D341Med (cell line): Measurements from ENCODE around the gene CDHR5.

Source experiments
- DNase-seq: peaks from one replicate; pipeline ENCODE4 v3.0.0; 2012; ENCODE audit warnings: low spot score

Gene CDHR5

DNA sequence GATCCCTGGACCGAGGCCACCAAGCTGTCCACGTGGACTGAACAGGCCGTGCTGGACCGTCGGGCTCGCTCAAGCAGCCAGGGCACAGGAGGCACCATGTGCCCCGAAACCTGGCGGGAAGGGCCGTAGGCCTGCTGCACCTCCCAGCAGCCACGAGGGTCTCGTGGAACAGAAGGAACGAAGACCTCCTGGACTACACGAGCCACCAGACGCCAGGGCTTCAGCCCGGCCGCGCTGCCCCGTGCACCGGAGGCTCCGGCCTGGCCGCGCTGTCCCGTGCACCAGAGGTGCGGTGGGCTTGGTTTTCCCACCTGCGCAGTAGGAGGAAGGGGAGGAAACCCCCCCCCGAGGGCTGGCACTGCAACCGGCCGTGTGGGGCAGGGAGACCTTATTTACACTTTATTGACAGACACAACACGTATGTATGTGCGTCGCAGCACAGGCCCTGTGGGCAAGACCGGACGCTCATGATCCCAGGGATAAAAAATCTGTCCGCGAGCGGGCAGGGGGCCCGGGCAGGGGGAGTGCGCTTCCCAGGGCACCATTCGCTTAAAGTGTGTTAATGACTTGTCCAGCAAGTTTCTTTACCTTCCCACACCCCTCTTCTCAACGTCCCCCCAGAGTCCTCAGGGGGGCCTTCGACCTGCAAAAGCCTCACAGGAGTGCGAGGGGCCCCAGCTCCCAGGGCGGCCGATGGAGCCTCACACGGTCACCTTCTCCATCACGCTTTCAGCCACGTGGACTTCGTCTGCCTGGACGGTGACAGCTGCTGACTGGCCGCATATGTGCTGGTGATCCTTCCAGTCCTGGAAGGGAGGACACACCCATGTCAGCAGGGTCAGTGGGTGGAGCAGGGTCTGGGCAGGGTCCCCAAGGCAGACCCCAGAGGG is 19.3 kb upstream of the CDHR5 start:
- DNase-seq: peak; percentile 29

DNA sequence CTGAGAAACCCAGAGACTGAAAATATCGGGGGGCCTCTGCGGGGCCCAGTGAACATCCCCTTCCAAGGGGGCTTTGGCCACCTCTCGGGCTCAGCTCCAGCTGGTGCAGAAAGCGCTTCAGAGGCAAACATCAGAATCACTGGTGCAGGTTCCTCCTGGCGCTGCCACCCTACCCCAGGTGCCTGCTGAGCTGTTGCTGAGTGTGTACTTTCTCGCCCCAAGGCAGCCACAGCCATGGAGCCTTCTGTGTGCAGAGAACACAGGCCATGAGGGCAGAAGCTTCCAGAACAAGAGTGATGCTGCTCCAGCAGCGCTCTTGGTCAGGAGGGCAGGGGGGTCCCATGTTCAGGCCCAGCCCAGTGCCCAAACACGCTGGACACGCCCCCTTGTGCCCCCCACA is 18.6 kb upstream of the CDHR5 start:
- DNase-seq: peak; percentile 22

DNA sequence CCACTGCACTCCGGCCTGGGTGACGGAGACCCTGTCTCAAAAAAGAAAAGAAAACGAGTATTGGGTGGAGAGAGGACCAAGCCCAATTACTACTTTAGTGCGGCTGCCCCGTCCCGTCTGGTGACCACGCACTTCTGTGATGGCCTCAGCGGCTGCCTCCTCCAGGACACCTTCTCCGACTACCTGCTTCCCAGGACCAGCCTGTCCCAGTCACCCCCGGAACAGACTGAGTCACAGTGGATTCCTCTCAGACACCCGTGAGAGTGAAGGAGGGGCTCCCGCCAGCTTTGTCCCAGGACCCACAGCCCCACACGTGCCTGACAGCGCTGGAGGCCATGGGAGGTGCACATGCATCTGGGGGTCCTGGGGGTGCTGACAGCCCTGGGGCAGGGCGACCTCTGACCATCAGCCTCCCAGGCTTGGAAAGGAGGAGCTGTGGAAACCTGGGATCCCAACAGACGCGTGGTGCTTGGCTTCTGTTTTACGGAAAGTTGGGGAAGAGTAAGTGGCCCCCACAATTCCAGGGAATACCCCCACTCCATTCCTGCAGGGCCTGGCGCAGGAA is 17.1 kb upstream of the CDHR5 start:
- peak; percentile 27 for DNase-seq

DNA sequence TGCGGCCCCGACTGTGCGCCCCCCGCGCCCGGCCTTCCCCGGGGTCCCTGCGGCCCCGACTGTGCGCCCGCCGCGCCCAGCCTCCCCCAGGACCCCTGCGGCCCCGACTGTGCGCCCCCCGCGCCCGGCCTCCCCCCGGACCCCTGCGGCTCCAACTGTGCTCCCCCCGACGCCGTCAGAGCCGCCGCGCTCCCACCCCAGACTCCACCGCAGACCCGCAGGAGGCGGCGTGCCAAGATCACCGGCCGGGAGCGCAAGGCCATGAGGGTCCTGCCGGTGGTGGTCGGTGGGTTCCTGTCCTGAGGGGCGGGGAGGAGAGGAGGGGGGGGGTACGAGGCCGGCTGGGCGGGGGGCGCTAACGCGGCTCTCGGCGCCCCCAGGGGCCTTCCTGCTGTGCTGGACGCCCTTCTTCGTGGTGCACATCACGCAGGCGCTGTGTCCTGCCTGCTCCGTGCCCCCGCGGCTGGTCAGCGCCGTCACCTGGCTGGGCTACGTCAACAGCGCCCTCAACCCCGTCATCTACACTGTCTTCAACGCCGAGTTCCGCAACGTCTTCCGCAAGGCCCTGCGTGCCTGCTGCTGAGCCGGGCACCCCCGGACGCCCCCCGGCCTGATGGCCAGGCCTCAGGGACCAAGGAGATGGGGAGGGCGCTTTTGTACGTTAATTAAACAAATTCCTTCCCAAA is 15.4 kb upstream of the CDHR5 start:
- DNase-seq: peak; percentile 35

DNA sequence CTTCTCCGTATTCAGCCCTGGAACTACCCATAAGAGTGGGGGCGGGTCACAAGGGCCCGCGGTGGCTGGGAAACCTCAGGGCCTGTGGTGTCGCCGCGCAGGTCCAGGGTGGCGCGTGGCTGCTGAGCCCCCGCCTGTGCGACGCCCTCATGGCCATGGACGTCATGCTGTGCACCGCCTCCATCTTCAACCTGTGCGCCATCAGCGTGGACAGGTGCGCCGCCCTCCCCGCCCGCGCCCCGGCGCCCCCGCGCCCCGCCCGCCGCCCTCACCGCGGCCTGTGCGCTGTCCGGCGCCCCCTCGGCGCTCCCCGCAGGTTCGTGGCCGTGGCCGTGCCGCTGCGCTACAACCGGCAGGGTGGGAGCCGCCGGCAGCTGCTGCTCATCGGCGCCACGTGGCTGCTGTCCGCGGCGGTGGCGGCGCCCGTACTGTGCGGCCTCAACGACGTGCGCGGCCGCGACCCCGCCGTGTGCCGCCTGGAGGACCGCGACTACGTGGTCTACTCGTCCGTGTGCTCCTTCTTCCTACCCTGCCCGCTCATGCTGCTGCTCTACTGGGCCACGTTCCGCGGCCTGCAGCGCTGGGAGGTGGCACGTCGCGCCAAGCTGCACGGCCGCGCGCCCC is 14.7 kb upstream of the CDHR5 start:
- DNase-seq: peak; percentile 43

DNA sequence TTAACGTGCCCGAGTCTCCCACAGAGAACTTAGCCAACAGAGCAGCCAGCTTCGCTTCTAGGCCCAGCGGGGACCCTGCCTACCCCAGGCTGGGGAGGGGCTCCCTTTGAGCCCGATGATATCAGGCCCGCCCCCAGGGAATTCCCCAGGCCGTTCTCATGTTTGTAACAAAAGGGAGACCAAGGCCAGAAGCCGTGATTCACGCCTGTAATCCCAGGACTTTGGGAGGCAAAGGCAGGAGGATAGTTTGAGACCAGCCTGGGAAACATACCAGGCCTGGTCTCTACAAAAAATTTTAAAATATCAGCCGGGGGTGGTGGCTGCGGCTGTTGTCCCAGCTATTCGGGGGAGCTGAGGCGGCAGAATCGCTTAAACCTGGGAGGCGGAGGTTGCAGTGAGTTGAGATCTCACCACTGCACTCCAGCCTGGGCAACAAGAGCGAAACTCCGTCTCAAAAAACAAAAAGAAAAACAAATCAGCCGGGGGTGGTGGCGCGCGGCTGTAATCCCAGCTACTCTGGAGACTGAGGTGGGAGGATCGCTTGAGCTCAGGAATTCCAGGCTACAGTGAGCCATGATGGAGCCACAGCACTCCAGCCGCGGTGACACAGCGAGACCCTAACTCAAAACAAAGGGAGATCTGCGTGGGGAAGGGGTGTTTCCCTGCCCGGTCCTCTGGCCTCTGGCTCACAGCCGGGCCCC is 14.0 kb upstream of the CDHR5 start:
- DNase-seq: peak; percentile 54

DNA sequence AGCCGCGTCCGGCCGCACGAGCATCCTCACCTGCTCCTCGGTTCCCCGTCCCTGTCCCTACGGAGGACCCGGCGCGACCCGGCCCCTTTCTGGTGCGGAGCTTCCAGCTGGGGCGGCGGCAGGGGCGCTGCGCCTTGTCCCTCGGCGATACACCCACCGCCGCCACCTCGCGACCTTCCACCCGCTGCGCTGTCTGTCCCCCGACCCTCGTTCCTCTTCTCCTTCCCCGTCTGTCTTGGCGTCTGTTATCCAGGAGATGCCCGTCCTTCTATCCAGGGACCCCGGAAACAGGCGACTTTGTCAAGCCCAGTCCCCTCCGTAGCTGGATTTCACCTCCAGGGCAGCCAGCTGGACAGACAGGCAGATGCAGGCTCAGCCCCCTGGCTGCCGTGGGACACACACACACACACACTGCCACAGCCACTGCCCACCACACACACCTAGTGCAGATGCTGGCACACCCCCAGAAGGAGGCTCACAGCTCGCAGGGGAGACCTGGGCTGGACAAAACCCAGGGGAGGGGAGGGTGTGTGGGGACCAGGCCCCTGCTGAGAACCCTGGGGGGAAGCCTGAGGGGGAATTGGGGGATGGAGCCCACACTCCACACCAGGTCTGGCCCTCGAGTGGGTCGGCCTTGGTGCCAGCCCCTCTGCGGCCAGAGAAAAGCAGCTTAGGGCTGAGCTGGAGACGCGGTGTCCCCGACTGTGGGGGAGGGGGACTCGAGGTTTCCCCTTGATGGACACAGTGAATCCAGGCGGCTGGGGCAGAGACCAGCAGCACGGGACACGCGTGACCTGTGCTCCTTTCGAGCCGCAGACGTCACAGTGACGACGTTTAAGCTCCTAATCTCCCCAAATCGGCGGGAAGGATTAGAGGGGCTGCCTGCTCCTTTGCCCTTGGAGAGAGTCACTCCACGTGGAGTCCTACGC is 13.1 kb upstream of the CDHR5 start:
- DNase-seq: peak; percentile 68

DNA sequence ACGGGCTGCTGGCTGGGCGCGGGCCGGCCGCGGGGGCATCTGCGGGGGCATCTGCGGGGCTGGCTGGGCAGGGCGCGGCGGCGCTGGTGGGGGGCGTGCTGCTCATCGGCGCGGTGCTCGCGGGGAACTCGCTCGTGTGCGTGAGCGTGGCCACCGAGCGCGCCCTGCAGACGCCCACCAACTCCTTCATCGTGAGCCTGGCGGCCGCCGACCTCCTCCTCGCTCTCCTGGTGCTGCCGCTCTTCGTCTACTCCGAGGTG is 12.5 kb upstream of the CDHR5 start:
- DNase-seq: no peak

DNA sequence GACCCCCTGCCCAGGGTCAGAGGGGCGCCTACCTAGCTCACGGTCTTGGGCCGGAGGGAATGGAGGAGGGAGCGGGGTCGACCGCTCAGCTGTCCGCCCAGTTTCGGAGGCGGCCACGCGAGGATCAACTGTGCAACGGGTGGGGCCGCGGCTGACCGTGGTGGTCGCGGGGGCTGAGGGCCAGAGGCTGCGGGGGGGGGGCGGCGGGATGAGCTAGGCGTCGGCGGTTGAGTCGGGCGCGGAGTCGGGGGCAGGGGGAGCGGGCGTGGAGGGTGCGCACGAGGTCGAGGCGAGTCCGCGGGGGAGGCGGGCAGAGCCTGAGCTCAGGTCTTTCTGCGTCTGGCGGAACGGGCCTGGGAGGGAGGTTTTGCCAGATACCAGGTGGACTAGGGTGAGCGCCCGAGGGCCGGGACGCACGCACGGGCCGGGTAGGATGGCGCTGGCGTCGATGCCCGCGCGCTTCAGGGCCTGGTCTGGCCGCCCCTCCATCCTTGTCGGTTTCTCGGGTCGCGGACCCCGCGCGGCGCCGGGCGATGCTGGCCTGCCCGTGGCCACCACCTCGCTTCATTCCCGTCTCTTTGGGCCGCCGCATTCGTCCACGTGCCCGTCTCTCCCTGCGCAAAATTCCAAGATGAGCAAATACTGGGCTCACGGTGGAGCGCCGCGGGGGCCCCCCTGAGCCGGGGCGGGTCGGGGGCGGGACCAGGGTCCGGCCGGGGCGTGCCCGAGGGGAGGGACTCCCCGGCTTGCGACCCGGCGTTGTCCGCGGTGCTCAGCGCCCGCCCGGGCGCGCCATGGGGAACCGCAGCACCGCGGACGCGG is 12.0 kb upstream of the CDHR5 start, which contains the start of gene DRD4:
Gene DRD4 (plus strand): TSS at position 759 of the 822 bp plus-strand sequence. CDS start 36 bp downstream, at position 795.
- DNase-seq: peak; percentile 39

DNA sequence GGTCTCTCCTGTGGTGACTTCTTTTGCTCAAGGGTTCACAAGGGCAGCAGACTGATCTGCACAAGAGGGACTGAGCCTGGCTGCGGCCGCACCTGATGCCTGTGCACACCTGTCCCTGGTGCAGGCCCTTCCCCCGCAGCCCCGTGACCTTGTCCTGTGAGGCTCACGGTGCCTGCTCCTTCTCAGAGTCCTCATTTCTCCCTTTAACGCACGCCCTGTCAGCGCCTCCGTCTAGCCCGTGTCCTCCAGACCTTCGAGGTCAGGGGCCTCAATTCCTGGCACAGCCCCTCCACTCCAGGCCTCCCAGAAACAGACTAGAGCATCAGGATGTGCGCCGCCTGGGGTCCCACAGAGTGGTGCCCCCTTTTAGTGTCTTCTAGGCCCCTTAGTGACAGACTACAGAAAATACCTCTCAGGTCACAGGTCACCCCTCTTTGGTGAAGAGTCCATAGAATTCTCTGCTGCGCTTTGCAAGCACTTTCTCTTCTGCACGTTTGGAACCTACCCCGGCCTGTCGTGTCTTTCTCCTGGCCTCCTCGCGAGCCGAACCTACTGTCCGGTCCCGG is 11.3 kb upstream of the CDHR5 start:
- no peak for DNase-seq

DNA sequence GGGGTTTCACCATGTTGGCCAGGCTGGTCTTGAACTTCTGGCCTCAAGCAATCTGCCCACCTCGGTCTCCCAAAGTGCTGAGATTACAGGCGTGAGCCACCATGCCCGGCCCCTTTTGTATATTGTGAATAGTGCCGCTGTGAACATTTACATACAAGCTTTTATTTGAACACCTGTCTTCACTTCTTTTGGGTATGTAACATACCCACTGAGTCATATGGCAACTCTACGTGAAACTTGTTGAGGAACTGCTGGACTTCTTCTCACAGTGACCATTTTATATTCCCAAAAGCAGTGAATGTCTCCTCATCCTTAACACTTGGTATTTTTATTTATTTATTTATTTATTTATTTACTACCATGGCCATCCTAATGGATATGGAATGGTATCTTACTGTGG is 6.1 kb upstream of the CDHR5 start:
- DNase-seq: no peak

DNA sequence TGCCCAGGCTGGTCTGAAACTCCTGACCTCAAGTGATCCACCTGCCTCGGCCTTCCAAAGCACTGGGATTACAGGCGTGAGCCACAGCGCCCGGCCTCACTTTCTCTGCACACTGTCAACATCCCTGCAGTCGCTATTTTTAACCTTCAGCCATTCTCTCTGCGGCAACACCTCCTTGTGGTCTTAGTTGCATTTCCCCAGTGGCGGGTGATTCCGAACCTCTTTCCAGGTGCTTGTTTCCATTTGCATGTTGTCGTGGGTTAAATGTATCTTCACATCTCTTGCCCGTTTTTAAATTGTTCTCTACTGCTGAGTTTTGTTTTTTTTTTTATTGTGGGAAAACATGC is 4.5 kb upstream of the CDHR5 start:
- no peak for DNase-seq

DNA sequence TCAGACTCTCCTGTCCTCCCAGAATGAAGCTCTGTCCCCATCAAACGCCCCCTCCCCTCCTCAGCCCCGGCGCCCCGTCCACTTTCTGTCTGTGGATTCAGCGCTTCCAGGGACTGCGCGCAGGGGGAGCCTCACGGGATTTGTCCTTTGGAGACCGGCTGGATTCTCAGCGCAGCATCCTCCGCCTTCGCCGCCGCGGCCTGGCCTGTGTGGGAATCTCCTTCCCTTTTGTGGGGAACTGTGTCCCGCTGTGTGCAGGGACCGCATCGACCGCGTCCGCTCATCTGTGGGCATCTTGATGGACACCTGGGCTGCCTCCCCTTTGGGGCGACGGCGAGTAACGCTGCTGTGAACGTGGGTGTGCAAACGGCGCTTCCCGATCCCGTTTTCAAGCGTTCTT is 3.3 kb upstream of the CDHR5 start:
- DNase-seq: no peak

DNA sequence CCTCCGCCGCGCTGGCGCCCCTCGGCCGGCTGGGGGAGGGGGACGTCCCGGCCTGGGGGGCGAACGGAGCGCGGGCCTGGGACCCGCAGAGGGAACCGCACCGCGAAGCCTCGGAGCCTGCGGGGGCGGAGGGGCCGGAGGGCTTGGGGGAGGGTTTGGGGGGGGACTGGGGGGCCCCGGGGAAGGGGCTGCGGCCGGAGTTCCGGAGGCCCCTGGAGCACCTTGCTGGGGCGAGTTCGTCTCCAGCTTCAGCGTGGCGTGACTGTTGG is 2.5 kb upstream of the CDHR5 start:
- DNase-seq: no peak

DNA sequence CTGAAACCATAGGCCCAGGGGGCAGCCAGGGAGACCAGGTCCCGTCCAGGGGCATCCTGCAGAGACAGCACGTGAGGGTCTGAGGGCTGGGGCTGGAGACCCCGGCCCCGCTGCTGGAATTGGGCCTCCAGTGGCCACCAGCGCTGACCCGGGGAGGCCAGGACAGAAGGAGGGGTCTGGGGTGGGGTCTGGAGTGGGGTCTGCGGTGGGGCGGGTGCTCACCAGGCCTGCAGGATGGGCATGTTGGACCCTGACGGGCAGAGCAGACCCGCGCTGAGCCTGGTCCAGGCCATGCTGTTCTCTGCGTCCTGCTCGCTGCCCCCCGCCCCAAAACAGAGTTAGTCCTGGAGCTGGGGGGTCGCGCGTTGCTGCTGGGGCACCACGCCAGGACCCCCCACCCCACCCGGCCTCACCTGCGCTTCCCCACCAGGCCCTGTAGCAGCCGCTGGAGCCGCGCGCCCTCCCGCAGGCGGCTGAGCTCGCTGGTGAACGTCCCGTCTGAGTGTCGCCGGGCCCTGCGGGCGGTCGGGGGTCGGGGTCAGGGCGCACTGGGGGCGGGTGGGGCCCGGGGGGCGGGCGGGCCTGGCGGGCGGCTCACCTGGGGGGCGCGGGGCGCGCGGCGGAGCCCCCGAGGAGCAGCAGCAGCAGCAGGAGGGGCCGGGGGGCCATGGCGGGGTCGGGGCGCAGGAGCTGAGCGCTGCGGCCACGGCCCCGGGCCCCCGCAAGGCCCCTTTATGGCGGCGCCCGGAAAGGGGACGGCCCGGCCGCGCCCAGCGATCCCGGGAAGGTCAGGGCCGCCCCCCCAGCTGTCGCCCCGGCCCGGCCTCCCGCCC is 1.9 kb upstream of the CDHR5 start, which contains the start of gene SCT:
Gene SCT (minus strand): TSS at position 707 of the 833 bp plus-strand sequence. CDS start 38 bp downstream, at position 669.
- DNase-seq: no peak

DNA sequence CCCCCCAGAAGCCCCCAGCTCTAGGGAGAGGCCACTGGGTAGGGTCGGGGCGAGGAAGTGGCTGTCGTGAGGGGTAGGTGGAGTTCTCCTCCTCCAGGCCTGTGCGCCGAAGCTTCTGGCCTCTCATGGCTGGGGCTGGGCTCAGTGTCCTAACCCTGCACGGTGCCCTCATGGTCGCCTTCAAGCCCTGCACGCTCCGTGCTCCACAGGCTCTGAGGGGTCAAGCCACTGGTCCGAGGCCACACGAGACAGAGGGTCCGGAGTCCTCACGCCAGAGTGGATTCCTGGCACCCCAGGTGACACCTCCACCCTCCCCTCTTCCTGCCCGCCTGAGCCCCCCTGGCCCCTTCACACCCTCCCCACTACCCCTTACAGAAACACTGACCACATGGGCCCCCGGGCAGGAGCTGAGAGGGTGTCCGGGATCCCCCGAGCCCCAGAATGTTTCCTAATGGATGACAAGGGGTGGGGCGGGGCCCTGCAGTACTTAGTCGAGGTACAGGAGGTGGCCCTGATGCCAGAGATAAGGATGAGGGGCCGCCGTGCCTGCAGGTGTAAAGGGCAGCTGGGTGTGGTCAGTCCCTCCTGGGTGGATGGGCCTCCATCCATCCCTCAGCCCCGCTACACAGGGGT is 997 bp upstream of the CDHR5 start:
- DNase-seq: no peak

DNA sequence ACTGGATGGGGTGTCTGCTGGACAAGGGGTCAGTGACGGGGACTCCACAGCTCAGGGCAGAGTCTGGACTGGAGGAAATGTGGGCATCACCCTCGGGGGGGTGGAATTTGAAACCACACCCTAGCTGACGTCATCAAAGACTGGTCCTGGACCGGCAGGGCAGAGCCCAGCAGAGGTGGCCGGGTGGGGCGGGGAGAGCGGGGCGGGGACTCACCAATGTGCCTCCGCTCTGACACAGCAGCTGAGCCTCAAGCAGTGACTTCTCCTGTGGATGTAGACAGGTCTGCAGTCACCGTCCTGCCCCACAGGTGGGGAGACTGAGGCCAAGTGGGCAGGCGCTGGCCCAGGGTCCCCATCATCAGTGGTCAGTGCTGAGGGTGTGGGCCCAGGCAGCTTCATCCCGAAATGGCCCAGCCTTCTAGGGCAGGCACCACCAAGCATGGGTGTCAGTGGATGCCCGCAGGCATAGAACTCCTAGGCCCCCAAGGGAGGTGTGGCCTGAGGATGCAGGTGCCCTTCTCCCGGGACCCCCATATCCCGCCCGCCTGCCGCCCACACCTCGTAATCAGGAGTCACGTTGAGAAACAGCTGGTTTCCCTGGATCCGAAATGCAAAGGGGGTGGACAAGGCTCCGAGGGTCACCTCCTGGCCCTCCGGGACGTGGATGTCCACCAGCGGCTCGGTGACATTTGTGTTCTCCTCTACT is 603 bp downstream of the CDHR5 start:
- no peak for DNase-seq

DNA sequence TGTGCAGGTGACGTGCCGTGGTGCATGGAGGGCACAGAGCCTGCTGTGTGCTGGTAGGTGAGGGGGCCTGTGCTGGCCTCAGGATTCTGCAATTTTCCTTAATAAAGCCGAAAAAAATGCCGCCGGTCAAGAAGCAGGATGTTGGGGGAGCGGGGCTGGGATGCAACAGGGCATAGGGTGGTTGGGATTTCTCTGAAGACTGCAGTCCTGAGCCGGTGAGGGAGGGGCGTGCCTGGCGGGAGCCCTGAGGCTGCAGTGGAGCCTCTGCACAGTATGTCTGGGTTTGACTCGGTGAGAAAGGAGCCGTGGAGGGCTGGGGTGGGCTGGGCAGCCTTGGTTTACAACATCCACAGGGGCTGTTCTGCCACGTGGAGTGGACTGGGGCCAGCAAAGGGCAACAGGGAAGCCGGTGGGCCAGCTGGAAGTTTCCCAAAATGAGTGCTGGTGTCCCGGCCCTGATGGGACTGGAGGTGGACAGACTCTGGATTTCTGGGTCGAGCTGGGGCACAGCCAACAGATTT is 1.3 kb downstream of the CDHR5 start:
- DNase-seq: no peak
